K562 (cell line): Measurements from ENCODE around the gene CARD9. TPM values are rescaled to one million over a fixed set of nuclear protein-coding genes. Genes with fewer than 3 reads are reported as not detected.

Source experiments
- ATAC-seq: fragments of 200-7000 bp; cut with Tn5 transposase; 3 replicates; pipeline ENCODE4 v1.9.1; 2020; ENCODE audit warnings: moderate library complexity
- BruUV-seq: library from RNA; stranded (reverse); fragments of 400-500 nt; replicated peaks from 2 replicates; lab custom pipeline; 2021; lab: Mats Ljungman, UMichigan
- CTCF ChIA-PET: fragments of 300-600 bp; formaldehyde crosslinking; extraction: SDS; loops from one replicate; lab custom pipeline; 2021; ENCODE audit warnings: low intra/inter-chr PET ratio; lab: Yijun Ruan, JAX
- POLR2A ChIA-PET: fragments of 300-600, 350-650 bp; sonication (Branson Sonifier 250); formaldehyde crosslinking; extraction: SDS; loops from one replicate; lab custom pipeline; 2021; ENCODE audit warnings: antibody characterized with exemption, inconsistent platforms; lab: Yijun Ruan, JAX
- DNase-seq, 4 experiments: peaks; one replicate each; pipeline versions ENCODE4 v3.0.0 to v3.0.0-alpha.2; 2011 to 2018; ENCODE audit warnings: low spot score in 3 of 4, mixed read lengths in 3 of 4; ENCODE audit errors: extremely low read depth in 1 of 4
- FAIRE-seq: peaks from 2 replicates; lab custom pipeline; 2011; peaks lifted over from hg19 to GRCh38; lab: Jason Lieb, UNC
- H2AFZ ChIP-seq: 2 replicates; pipeline ENCODE4 v1.6.0; 2011; ENCODE audit warnings: low read depth, low read length, control low read depth, inconsistent platforms
- H3K27ac ChIP-seq: fragments of 200-600 bp; 3 replicates; pipeline ENCODE4 v1.8.0; 2011; ENCODE audit warnings: low read depth, mild to moderate bottlenecking, control low read depth, inconsistent platforms, low read length, moderate library complexity, mixed read lengths; ENCODE audit errors: extremely low read depth
- H3K27me3 ChIP-seq, 2 experiments: fragments of 300-600 bp in 1 of 2; 2 replicates in 1 of 2; 3 replicates in 1 of 2; pipeline versions ENCODE4 v1.6.0 to v1.8.0; 2011; ENCODE audit warnings: inconsistent platforms in 2 of 2, low read length in 2 of 2, mild to moderate bottlenecking in 1 of 2, mixed read lengths in 1 of 2, moderate library complexity in 1 of 2; ENCODE audit not compliant: control insufficient read depth in 2 of 2, insufficient read depth in 2 of 2
- H3K36me3 ChIP-seq: fragments of 300-600 bp; 3 replicates; pipeline ENCODE4 v1.8.0; 2011; ENCODE audit warnings: mild to moderate bottlenecking, low read length, inconsistent platforms; ENCODE audit not compliant: control insufficient read depth, insufficient read depth
- H3K4me1 ChIP-seq, 2 experiments: fragments of 200-600 bp in 1 of 2; replicated peaks in 1 of 2; 2 replicates in 1 of 2; 3 replicates in 1 of 2; pipeline versions ENCODE4 v1.5.1 to v1.8.0; 2011; ENCODE audit warnings: inconsistent platforms in 2 of 2, low read length in 2 of 2, mild to moderate bottlenecking in 1 of 2, mixed read lengths in 1 of 2, moderate library complexity in 1 of 2; ENCODE audit not compliant: control insufficient read depth in 2 of 2, insufficient read depth in 2 of 2
- H3K4me2 ChIP-seq: 2 replicates; pipeline ENCODE4 v1.6.1; 2011; ENCODE audit warnings: low read length, control low read depth, inconsistent platforms, mixed read lengths; ENCODE audit not compliant: insufficient read depth
- H3K4me3 ChIP-seq: fragments of 200-600 bp; sonication (generic), shearing (Covaris generic); 2 replicates; pipeline ENCODE4 v1.5.1; 2016; ENCODE audit warnings: control low read depth, inconsistent platforms
- H3K79me2 ChIP-seq: fragments of 200-600 bp; 3 replicates; pipeline ENCODE4 v1.8.0; 2011; ENCODE audit warnings: low read length, inconsistent platforms; ENCODE audit not compliant: control insufficient read depth, insufficient read depth
- H3K9ac ChIP-seq, 2 experiments: 2 replicates each; pipeline versions ENCODE4 v1.6.0 to v1.6.1; 2011; ENCODE audit warnings: low read depth in 2 of 2, low read length in 2 of 2, control low read depth in 1 of 2, inconsistent platforms in 1 of 2, mild to moderate bottlenecking in 1 of 2, mixed read lengths in 1 of 2; ENCODE audit not compliant: insufficient read depth in 1 of 2
- H3K9me1 ChIP-seq: one replicate; pipeline ENCODE4 v1.6.0; 2011; ENCODE audit warnings: inconsistent platforms, mild to moderate bottlenecking, low read length, moderate library complexity; ENCODE audit not compliant: control insufficient read depth, insufficient read depth
- H3K9me3 ChIP-seq: replicated peaks from 2 replicates; pipeline ENCODE4 v1.5.1; 2011; ENCODE audit warnings: low read depth, low read length, inconsistent platforms; ENCODE audit not compliant: control insufficient read depth, insufficient read depth
- H4K20me1 ChIP-seq: replicated peaks from 2 replicates; pipeline ENCODE4 v1.6.1; 2011; ENCODE audit warnings: low read length, inconsistent platforms, mixed read lengths; ENCODE audit not compliant: control insufficient read depth, insufficient read depth
- BACH1 ChIP-seq: fragments of 200-800 bp; sonication (Bioruptor generic); IDR thresholded peaks from 2 replicates; pipeline ENCODE4 v1.6.1; 2016; ENCODE audit warnings: missing genetic modification characterization, missing compliant biosample characterization
- ETS2 ChIP-seq: IDR thresholded peaks from 2 replicates; pipeline ENCODE4 v1.6.1; 2016; ENCODE audit warnings: borderline replicate concordance, missing genetic modification characterization, mild to moderate bottlenecking, moderate library complexity, missing compliant biosample characterization; ENCODE audit not compliant: poor library complexity, severe bottlenecking
- HDAC2 ChIP-seq: fragments of 450-650 bp; IDR thresholded peaks from 2 replicates; pipeline ENCODE4 v1.6.1; 2016; ENCODE audit warnings: mild to moderate bottlenecking
- NCOA4 ChIP-seq: fragments of 450-650 bp; IDR thresholded peaks from 2 replicates; pipeline ENCODE4 v1.6.1; 2018; ENCODE audit warnings: mild to moderate bottlenecking; ENCODE audit not compliant: partially characterized antibody
- PCBP1 ChIP-seq: fragments of 200-400 bp; formaldehyde crosslinking; IDR thresholded peaks from 2 replicates; pipeline ENCODE4 v1.6.1; 2018; ENCODE audit warnings: mild to moderate bottlenecking, low read depth, low read length; ENCODE audit not compliant: poor library complexity, severe bottlenecking
- POLR2G ChIP-seq: fragments of 200-400 bp; formaldehyde crosslinking; IDR thresholded peaks from 2 replicates; pipeline ENCODE4 v1.6.1; 2017; ENCODE audit warnings: low read depth, mild to moderate bottlenecking, antibody characterized with exemption, low read length, moderate library complexity
- RFX5 ChIP-seq: IDR thresholded peaks from 2 replicates; pipeline ENCODE4 v1.6.1; 2011; ENCODE audit warnings: low read depth, mild to moderate bottlenecking, improper control_type of control experiment, low read length
- WGBS: fragments of 100-300 bp; shearing (Covaris generic); methylation state at CpG from one replicate; pipeline ENCODE4 v1.1.6; 2016; ENCODE audit warnings: low coverage, mixed read lengths; ENCODE audit not compliant: insufficient coverage; ENCODE audit errors: missing lambda C conversion rate; 5-methylcytosine and 5-hydroxymethylcytosine counted together
- in situ Hi-C: fragments of 300-500 bp; cut with MboI; formaldehyde crosslinking; loops from 4 replicates; pipeline ENCODE4 v1.15.0; 2018; ENCODE audit warnings: inconsistent platforms, mixed read lengths
- intact Hi-C: fragments of 100-400 bp; cut with micrococcal nuclease; formaldehyde crosslinking; loops from 2 replicates; pipeline ENCODE4 v1.14.2; 2022
- polyA plus RNA-seq, 8 experiments: library from polyadenylated mRNA; depleted of rRNA in 4 of 8; stranded (reverse) in 5 of 8; unstranded in 3 of 8; fragments of >200 nt; fragmentation: Nextera tagmentation in 2 of 8; fragmentation: Illumina TruSeq in 1 of 8; extraction: Ambion mirVana in 2 of 8; extraction: Trizol in 1 of 8; gene quantifications; 2 replicates each; pipeline versions ENCODE4 v1.2.1 to v1.2.3, GENCODE V29; 2011 to 2014; ENCODE audit warnings: inconsistent platforms in 1 of 8, missing spikeins in 1 of 8
- total RNA-seq, 7 experiments: library from RNA; depleted of rRNA in 6 of 7; stranded (reverse); fragments of >200 nt in 6 of 7; fragmentation: Illumina TruSeq in 2 of 7; extraction: Trizol in 2 of 7; gene quantifications; 2 replicates each; pipeline versions ENCODE4 v1.2.1 to v1.2.3, GENCODE V29; 2011 to 2021; ENCODE audit warnings: low replicate concordance in 1 of 7
- TF ChIP-seq, protein P1 (sequence below): sonication (generic); formaldehyde crosslinking; IDR thresholded peaks from 2 replicates; pipeline ENCODE4 v1.8.1; 2022; ENCODE audit warnings: missing genetic modification reagents
- TF ChIP-seq, protein P2 (sequence below): sonication (generic); formaldehyde crosslinking; IDR thresholded peaks from 2 replicates; pipeline ENCODE4 v1.8.0; 2022; ENCODE audit warnings: mild to moderate bottlenecking, missing genetic modification reagents

Gene CARD9
- total and polyA plus RNA-seq, 9 of the 15 experiments (the other 6 are each of a cell fraction or from before 2014, with no cell fraction given), result 1.7 to 53.0 (median 9.7) TPM

DNA sequence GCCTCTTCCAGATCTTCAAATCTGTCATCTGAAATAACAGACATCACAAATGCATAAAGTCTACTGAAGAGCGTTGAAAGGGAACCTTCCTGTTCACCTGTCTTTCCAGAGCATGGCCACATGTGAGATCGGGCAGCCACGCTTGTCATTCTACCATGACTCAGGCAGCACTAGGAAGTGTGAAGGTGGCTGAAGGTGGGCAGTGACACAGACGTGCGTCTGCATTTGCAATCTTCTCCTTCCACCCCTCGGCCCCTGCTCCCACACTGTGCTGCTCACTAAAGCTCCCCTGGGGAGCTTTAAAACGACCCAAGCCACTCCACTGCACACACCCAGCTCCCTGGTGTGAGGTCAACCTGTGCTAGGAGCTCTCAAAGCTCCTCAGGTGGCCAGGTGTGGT, 34.4 kb upstream of the CARD9 start:
- ChIA-PET CTCF (no interaction called here), POLR2A (interaction anchor here (1.7 kb wide), 1 partner anchor 11 kb away, joined by 6 read pairs; no protein-coding TSS in a partner anchor)
- Histone ChIP-seq H2AFZ (no peak overlapping the region), H3K27ac (no peak overlapping the region), H3K4me3 (no peak overlapping the region), H4K20me1 (no peaks in the 10 kb centered on the region; the same call in none of the 2 replicates), H3K4me2 (no peak overlapping the region), H3K9me3 (no peaks in the 10 kb centered on the region), H3K9me1 (no peaks in the 10 kb centered on the region), H3K79me2 (peaks cover 55% of the 10 kb centered on the region), H3K27me3 (no peaks in the 10 kb centered on the region), H3K36me3 (peaks cover 73% of the 10 kb centered on the region), H3K9ac (peak overlapping the region in 1 of 2 experiments; percentile 55; a peak in 2 of 4 replicates), H3K4me1 (peaks cover 16 to 45% of the 10 kb centered on the region in 2 experiments; a peak in 4 of 5 replicates)
- WGBS, result 81% methylated on average over 7 of the region's 7 CpGs
- FAIRE-seq (no peak), ATAC-seq (no peak), DNase-seq (no peak)
- TF ChIP-seq PCBP1, result no peak
- TF ChIP-seq BACH1 (tag), result no peak
- no peak for TF ChIP-seq HDAC2
- TF ChIP-seq, protein P1, sequence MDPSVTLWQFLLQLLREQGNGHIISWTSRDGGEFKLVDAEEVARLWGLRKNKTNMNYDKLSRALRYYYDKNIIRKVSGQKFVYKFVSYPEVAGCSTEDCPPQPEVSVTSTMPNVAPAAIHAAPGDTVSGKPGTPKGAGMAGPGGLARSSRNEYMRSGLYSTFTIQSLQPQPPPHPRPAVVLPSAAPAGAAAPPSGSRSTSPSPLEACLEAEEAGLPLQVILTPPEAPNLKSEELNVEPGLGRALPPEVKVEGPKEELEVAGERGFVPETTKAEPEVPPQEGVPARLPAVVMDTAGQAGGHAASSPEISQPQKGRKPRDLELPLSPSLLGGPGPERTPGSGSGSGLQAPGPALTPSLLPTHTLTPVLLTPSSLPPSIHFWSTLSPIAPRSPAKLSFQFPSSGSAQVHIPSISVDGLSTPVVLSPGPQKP, result no peak
- TF ChIP-seq, protein P2, sequence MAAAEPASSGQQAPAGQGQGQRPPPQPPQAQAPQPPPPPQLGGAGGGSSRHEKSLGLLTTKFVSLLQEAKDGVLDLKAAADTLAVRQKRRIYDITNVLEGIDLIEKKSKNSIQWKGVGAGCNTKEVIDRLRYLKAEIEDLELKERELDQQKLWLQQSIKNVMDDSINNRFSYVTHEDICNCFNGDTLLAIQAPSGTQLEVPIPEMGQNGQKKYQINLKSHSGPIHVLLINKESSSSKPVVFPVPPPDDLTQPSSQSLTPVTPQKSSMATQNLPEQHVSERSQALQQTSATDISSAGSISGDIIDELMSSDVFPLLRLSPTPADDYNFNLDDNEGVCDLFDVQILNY (CRISPR knock-in tag), result no peak
- TF ChIP-seq RFX5, result no peak
- TF ChIP-seq POLR2G, result 0 out of 2 replicates have a peak, but pooled peaks have one; percentile 46
- no peak for TF ChIP-seq ETS2 (tag)
- no peak for TF ChIP-seq NCOA4
- intact Hi-C loops (no loop called here), in situ Hi-C loops (no loop called here)
- no TSS peak for BruUV-seq
